HepG2 (cell line): Measurements from ENCODE around the gene SGMS1.

Experiments
- CERS6 ChIP-seq: sonication (generic); formaldehyde crosslinking; IDR thresholded peaks from 2 replicates; pipeline ENCODE4 v1.5.0; 2020; ENCODE audit warnings: missing genetic modification reagents
- ZKSCAN8 ChIP-seq: IDR thresholded peaks from 2 replicates; pipeline ENCODE4 v1.6.1; 2016; ENCODE audit warnings: borderline replicate concordance, missing genetic modification reagents, missing compliant biosample characterization

- TF ChIP-seq ZKSCAN8, result no peak
- no peak for TF ChIP-seq CERS6 (CRISPR knock-in tag)
Observed at GRCh38 chr10:50504389-50504788, 119.4 kb downstream of the SGMS1 start.
